CD4-positive, alpha-beta T cell treated with Interleukin-4 for 1 hour (primary cell): Measurements from ENCODE around the gene ADCY9.
"Not testable (repeated sequence)": the region's sequence is repeated elsewhere in the genome, so short reads cannot be mapped to it uniquely, and the experiment has no call there.

Experiments used
- DNase-seq, 2 donors: peaks; one replicate each; pipeline ENCODE4 v3.0.0-alpha.2; 2020 to 2022

ADCY9 gene

GRCh38 chr16:4116325-4117249 is at the start of gene ADCY9:
ADCY9 (minus strand) TSS chr16:4116442; CDS start chr16:4115442, 1,000 bp downstream.
- peak; percentile 78 to 83 for DNase-seq

DNA sequence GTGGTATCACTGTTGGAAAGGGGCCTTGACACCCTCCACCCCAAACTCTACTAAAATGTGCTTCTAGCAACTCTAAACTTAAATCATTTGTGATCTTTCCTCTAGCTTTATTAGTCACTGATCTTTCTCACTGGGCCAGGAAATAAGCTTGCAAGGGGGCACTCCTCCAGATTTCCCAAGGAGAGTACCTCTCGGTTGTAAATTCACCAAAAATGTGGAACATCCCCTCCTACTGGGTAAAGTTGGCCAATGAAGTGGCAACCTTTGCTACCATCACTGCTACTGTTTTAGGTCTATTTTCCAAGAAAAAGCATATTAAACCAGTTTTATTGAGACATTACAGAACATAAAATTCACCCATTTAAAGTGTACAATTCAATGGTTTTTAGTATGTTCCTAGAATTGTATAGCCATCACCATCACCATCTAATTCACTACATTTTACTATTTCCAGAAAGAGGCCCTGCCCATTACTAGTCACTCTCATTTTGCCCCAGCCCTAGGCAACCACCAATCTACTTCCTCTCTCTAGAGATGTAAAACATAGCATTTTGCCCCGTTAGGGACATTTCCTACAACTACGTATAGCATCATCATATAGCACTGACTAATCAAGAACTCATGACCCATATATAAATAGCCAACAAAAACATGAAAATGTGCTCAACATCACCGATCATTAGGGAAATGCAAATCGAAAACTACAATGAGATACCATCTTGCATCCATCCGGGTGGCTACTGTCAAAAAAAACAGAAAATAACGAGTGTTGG is 44.6 kb upstream of the ADCY9 start:
- DNase-seq = no peak

DNA sequence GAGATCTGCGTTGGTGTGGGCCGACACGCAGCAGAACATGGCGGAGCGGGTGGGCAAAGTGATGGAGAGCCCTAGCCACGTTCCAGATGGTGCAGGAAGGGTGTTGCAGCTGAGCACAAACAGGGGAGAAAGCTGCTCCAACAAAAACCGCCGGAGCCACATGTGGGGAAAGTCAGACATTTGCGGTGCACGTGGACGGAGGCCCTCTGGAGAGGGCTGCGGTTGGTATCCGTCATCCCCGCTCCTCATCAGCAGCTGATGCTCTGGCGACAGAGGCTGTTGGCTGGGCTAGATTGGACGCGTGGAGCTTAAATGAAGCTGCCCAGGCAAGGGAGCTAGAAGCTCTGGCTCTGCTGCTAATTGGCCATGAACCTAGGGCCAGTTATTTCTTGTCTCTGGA is 43.5 kb upstream of the ADCY9 start:
- DNase-seq = no peak

DNA sequence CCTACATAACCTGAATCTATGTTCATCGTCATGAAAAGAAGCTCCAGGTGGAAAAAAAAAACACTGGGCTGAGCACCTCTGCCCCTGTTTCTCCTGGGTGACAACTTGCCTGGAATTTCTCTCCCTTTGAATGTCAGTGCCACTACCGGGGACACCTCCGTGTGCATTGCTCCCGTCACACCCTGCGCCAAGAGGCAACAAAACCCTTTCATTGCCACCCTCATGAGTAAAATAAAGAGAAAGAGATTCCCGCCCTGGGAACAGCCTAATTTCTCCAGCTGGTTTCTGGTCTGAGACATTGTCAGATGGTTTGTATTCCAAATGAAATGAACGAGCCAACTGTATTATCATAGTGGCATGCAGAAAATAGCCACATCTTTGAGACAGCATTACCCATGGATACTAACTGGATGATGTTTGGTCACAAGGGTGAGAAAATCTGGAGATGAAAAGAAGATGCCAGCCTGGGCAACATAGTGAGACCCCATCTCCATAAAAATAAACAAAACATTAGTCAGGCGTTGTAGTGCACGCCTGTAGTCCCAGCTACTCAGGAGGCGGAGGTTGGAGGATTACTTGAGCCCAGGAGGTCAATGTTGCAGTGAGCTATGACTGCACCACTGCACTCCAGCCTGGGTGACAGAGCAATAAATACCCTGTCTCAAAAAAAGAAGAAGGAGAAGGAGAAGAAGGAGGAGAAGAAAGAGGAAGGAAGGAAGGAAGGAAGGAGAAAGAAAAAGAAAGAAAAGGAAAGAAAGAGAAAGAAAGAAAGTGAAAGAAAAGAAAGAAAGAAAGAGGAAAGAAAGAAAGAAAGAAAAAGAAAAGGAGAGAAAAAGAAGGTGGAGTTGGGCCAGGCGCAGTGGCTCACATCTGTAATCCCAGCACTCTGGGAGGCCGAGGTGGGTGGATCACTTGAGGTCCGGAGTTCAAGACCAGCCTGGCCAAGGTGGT is 42.2 kb upstream of the ADCY9 start:
- DNase-seq = no peak

GRCh38 chr16:4157376-4157825 is 41.2 kb upstream of the ADCY9 start:
- DNase-seq = no peak

DNA sequence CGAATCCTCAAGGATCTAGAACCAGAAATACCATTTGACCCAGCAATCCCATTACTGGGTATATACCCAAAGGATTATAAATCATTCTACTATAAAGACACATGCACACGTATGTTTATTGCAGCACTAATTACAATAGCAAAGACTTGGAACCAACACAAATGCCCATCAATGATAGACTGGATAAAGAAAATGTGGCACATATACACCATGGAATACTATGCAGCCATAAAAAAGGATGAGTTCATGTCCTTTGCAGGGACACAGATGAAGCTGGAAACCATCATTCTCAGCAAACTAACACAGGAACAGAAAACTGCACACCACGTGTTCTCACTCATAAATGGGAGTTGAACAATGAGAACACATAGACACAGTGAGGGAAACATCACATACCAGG is 40.3 kb upstream of the ADCY9 start:
- not testable (repeated sequence) for DNase-seq

DNA sequence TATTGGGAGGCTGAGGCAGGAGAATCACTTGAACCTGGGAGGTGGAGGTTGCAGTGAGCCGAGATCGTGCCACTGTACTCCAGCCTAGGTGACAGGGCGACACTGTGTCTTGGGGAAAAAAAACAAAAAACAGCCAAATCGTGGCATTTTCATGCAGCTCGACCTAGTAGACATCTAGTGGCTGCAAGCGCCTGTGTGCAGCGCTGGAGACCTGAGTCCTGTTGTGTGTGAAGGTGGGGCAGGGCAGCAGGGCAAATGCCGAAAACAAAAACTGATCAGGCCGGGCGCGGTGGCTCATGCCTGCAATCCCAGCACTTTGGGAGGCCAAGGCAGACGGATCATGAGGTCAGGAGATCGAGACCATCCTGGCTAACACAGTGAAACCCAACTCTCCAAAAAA is 37.1 kb upstream of the ADCY9 start:
- DNase-seq = not testable (repeated sequence)

DNA sequence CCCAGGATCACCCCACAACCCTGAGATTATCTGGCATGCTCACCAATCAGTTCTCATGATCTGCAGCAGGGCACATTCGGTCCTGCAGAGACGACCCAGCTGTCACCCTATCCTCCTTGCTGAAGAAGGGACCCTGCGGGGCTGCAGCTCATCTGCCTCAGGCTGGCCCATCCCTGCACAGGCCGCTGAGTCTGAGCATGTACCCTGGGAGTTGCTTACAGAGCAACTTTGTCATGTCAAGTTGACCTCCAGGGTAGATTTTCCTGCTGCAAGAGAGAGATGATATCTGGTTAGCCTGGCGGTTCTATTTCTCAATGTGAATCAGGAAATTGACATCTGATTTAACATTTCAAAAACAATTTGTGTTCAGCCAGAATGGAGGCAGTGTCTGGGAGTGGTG is 36.0 kb upstream of the ADCY9 start:
- no peak for DNase-seq

- DNase-seq = no peak
Observed at GRCh38 chr16:4147236-4147635, 31.0 kb upstream of the ADCY9 start.

- peak; percentile 65 to 75 for DNase-seq
Observed at GRCh38 chr16:4142268-4142667, 26.0 kb upstream of the ADCY9 start.

DNA sequence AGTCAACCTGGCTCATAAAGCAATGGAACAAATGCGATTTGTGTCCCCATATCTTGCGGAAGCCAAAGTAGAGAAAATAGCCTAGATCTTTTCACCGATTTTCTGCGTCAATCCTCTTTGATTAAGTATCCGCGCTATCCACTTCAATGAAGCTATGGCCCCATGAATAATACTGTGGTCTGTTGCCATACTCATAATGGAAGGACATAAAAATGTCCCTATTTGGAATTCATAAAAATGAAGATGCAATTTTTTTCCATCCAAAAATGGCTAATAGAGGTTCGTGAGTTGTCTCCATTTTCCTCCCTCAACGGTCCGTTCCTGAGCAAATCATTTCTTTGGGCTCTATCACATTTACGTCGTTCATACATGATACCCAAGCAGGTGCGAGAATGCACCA is 25.4 kb upstream of the ADCY9 start:
- DNase-seq = no peak

DNA sequence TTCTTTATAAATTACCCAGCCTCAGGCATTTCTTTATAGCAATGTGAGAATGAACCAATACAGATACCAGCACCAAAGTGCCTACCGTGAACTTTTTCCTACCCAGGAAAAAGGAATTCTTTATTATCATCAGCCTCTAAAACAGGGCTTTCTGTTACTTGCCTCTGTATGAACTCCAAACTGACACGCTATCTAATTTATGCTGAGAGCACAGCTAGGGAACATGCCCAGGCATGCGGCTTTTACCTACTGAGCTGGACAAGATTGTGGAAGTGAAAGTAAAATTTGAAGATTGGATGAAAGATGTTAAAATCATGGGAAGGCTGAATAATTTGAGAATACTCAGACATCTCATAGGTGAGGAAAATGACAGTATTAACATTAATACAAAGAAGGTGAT is 24.4 kb upstream of the ADCY9 start:
- no peak for DNase-seq

DNA sequence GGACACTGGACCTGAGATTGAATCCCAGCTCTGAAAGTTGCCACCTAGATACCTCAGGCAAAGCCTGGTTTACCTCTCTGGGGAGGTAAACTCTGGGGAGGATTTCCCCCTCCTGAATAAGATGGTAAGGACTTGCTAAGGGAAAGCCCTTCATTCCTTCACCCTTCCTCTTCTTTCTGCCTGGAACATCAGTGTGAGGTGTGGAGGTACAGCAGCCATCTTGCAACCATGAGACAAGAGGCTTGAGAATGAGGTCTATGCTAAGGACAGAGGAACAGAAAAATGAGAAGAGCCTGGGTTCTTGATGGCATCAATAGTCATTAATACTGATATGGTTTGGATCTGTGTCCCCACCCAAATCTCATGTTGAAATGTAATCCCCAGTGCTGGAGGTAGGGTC is 23.7 kb upstream of the ADCY9 start:
- DNase-seq = no peak

DNA sequence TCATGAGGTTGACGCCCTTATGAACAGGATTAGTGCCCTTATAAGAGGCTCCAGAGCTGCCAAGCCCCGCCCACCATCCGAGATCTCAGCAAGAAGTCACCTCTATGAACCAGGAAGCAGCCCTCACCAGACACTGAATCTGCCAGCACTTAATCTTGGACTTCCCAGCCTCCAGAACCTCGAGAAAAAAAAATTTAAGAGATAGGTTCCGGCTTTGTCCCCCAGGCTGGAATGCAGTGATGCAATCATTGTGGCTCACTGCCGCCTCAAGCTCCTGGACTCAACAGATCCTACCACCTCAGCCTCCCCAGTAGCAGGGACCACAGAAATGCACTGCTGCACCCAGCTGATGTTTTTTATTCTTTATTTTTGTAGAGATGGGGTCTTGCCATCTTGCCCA is 22.5 kb upstream of the ADCY9 start:
- DNase-seq = no peak

GRCh38 chr16:4137438-4137837 is 21.2 kb upstream of the ADCY9 start:
- no peak for DNase-seq

DNA sequence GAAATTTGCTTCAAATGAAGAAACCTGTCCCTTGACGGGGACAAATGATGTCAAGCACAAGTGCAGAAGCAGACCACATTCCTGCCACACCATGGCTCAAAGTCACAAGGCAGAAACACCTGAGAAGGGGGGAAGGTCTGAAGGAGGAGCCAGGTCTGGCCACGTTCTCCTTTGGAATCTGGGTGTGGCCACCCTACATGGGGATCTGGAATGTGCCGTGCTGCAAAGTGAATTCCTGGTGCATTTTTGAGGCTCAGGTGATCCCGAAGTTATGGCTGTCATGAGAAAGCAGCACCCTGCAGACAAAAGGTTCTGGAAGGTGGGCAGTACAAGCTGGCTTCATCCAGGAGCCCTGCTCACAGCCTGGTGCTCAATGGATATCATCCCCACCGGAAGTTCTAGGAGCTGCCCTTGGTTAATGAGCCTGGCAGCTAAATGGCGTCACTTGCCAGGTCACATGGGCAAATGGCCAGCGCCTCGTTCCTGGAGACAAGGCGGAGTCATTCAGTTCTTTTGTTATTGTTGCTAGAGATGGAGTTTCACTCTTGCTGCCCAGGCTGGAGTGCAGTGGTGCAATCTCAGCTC is 20.1 kb upstream of the ADCY9 start:
- no peak for DNase-seq

DNA sequence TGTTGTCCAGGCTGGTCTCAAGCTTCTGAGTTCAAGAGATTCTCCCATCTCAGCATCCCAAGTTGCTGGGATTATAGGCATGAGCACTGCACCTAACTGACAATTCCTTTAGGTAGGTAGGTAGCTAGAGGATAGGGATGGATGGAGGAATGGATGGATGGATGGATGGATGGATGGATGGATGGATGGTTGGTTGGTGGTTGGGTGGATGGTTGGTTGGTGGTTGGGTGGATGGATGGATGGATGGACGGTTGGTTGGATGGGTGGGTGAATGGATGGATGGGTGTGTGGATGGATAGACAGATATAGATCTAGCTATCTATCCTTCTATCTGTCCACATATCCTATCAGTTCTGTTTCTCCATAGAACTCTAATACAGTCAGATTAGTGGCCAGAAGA is 19.3 kb upstream of the ADCY9 start:
- no peak for DNase-seq

GRCh38 chr16:4133897-4134372 is 17.7 kb upstream of the ADCY9 start:
- no peak for DNase-seq

DNA sequence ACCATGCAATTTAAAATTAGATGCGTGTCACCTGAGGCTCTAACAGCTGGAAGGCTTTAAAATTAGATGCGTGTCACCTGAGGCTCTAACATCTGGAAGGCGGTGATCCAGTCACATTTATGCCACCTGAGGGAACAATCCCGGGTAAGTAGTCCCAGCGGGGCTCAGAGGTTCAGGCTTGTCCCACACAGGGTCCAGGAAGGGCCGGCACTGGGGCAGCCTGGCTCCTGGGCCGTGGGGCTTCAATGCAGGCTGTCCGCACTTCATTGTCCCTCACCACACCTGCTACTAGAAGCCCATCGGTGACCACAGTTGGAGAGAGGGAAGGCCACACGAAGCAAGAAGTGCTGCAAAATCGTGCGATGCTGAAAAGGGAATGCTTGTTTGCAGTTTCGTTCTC is 15.4 kb upstream of the ADCY9 start:
- no peak for DNase-seq

DNA sequence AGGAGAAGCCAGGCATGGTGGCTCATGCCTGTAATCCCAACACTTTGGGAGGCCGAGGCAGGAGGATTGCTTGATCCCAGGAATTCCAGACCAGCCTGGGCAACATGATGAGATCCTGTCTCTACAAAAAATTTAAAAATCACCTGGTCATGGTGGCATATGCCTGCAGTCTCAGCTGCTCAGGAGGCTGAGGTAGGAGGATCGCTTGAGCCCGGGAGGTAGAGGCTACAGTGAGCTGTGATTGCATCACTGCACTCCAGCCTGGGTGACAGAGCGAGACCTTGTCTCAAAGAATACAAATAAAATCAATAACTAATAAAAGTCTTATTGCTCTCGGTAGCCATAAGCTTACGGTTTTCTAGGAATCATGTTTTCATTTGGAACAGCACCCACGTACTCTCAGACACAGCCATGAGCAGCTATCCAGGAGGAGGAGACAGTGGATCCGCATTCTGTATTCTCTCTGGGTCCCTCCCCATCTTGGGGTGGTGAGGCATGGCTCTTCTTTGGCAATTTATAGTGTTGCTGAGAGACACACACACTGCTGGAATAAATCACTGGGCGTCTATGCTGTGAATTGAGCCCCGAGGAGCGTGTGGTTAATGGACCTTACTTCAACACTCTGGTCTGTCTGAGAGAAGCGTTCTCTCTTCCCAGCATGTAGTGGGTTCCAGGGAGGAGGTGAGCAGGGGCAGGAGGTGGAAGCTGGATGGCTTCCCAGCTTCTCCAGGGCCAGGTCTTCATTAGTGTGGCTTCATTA is 8.5 kb upstream of the ADCY9 start:
- no peak for DNase-seq

GRCh38 chr16:4123616-4124300 is 7.5 kb upstream of the ADCY9 start:
- DNase-seq = no peak
